ENCODE measurements around the gene PCDHGA5. TPM values are rescaled to one million over a fixed set of nuclear protein-coding genes. Genes with fewer than 3 reads are reported as not detected.
"Not testable (repeated sequence)": the region's sequence is repeated elsewhere in the genome, so short reads cannot be mapped to it uniquely, and the experiment has no call there.

Gene PCDHGA5
- 1 to 10 TPM in 3 of 4 donors, under 1 TPM in 1; 0.51 to 3.4 (median 1.6) TPM for total RNA-seq

- TF ChIP-seq POLR2A (IDR thresholded peaks at IDR 0.05), result no peak
- WGBS, 2 donors, result 14 to 17% methylated on average over 28 to 34 of the region's 34 CpGs
- DNase-seq (ENCODE audit: low spot score in 2 of 2), result peak in 1 of 2 donors; percentile 74
- H3K4me3 ChIP-seq (ENCODE audit: low read depth, poor library complexity, severe bottlenecking), result no peak within 1 kb of the TSS
- intact Hi-C loops (cut with DNase I; ENCODE audit: low total_unique reads), result no loop called here
Measured at GRCh38 chr5:141363952-141364660, at the start of gene PCDHGA5. TSS of gene PCDHGA5 (plus strand) at chr5:141364162. CDS start at chr5:141364331, 169 bp downstream.

GRCh38 chr5:141316963-141317362, 47.0 kb upstream of the PCDHGA5 start:
- DNase-seq (ENCODE audit: low spot score in 2 of 2); H3K4me3 ChIP-seq (ENCODE audit: low read depth, poor library complexity, severe bottlenecking); intact Hi-C loops (cut with DNase I; ENCODE audit: low total_unique reads): not testable (repeated sequence)
- 83 to 86% methylated on average over 4 of the region's 4 CpGs for WGBS, 2 donors

- no peak overlapping the region for H3K4me3 ChIP-seq (ENCODE audit: low read depth, poor library complexity, severe bottlenecking)
- WGBS, 2 donors, result 95 to 98% methylated on average over 6 of the region's 6 CpGs
- intact Hi-C loops (cut with DNase I; ENCODE audit: low total_unique reads), result no loop called here
- TF ChIP-seq CTCF (IDR thresholded peaks at IDR 0.05), result no peak
- TF ChIP-seq POLR2A (IDR thresholded peaks at IDR 0.05), result no peak
- no peak for DNase-seq (ENCODE audit: low spot score in 2 of 2)
Measured at GRCh38 chr5:141319202-141319601, 44.8 kb upstream of the PCDHGA5 start.

GRCh38 chr5:141319699-141320098, 44.3 kb upstream of the PCDHGA5 start:
- no peak for DNase-seq (ENCODE audit: low spot score in 2 of 2)
- TF ChIP-seq CTCF (IDR thresholded peaks at IDR 0.05), result no peak
- no peak for TF ChIP-seq POLR2A (IDR thresholded peaks at IDR 0.05)
- intact Hi-C loops (cut with DNase I; ENCODE audit: low total_unique reads), result no loop called here
- 72 to 76% methylated on average over 5 of the region's 5 CpGs for WGBS, 2 donors
- peak overlapping the region; percentile 82 for H3K4me3 ChIP-seq (ENCODE audit: low read depth, poor library complexity, severe bottlenecking)

- 1 to 2% methylated on average over 67 of the region's 67 CpGs for WGBS, 2 donors
- intact Hi-C loops (cut with DNase I; ENCODE audit: low total_unique reads), result no loop called here
- DNase-seq (ENCODE audit: low spot score in 2 of 2), result peak; percentile 86 to 97
- TF ChIP-seq POLR2A (IDR thresholded peaks at IDR 0.05) (peak in 1 of 2 donors; percentile 94), CTCF (IDR thresholded peaks at IDR 0.05) (peak in 1 of 3 donors; percentile 60)
- peak within 1 kb of the TSS; percentile 82 for H3K4me3 ChIP-seq (ENCODE audit: low read depth, poor library complexity, severe bottlenecking)
Measured at GRCh38 chr5:141320225-141321169, 43.5 kb upstream of the PCDHGA5 start, which contains the start of gene TAF7. TSS of gene TAF7 (minus strand) at chr5:141320784. CDS start at chr5:141320044, 740 bp downstream.

- DNase-seq (ENCODE audit: low spot score in 2 of 2), result no peak
- intact Hi-C loops (cut with DNase I; ENCODE audit: low total_unique reads), result no loop called here
- no peak for TF ChIP-seq POLR2A (IDR thresholded peaks at IDR 0.05)
- TF ChIP-seq CTCF (IDR thresholded peaks at IDR 0.05), result no peak
- H3K4me3 ChIP-seq (ENCODE audit: low read depth, poor library complexity, severe bottlenecking), result no peak overlapping the region
- 86 to 95% methylated on average over 3 of the region's 3 CpGs for WGBS, 2 donors
Measured at GRCh38 chr5:141322261-141322660, 41.7 kb upstream of the PCDHGA5 start.
